ENCODE results near the gene SCEL.

SCEL gene

DNA sequence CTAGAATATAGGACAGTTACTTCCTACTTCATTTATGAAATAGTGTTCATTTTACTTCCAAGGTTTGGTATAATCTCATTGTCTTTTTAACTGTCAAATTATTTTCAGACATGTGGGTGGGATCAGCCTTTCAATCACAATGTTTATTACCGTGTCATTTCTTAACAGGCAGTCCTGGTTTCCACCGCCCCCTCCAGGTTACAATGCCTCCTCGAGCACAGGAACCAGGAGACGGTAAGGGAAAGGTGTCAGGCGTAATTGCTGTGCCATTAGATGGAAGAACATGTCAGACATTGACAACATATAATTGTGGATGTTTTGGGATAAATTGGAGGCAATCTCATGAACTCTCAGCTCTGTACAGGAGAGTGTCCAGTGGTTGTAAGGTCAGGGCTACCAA lies 36.5 kb downstream of the SCEL start:
- no peak overlapping the region for H3K9ac ChIP-seq (ENCODE audit: low read length)

DNA sequence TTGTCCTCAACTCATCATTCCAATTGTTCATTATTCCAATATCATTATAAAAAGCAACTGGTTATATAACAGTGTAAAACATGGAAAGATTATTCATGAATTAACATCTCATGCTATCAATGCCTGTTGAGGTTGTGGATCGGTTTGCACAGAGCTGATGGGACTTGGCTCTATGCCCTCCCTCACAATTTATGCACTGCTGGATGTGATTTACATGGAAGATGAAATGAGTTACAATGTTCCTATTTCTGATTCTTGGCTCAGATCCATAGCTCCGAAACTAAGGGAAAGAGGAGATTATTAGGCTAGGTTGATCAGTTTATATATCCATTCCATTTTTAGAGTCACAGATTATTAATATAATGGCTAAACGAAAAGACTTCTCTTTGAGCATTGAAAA lies 38.6 kb downstream of the SCEL start:
- H3K27ac ChIP-seq (ENCODE audit: low read depth, low read length, poor library complexity, severe bottlenecking), result no peak overlapping the region
- no peaks in the 10 kb centered on the region for H3F3A ChIP-seq (ENCODE audit: insufficient read depth, low read length)
- H3K9ac ChIP-seq (ENCODE audit: low read length), result no peak overlapping the region
- H3K36me3 ChIP-seq (ENCODE audit: insufficient read depth, low read length), result no peaks in the 10 kb centered on the region
- no peaks in the 10 kb centered on the region for H3K79me2 ChIP-seq (ENCODE audit: insufficient read depth, low read length)
- no peaks in the 10 kb centered on the region for H3K9me3 ChIP-seq (ENCODE audit: low read length)
- no peak overlapping the region for H2AFZ ChIP-seq (ENCODE audit: low read length)
- TF ChIP-seq, protein P1, sequence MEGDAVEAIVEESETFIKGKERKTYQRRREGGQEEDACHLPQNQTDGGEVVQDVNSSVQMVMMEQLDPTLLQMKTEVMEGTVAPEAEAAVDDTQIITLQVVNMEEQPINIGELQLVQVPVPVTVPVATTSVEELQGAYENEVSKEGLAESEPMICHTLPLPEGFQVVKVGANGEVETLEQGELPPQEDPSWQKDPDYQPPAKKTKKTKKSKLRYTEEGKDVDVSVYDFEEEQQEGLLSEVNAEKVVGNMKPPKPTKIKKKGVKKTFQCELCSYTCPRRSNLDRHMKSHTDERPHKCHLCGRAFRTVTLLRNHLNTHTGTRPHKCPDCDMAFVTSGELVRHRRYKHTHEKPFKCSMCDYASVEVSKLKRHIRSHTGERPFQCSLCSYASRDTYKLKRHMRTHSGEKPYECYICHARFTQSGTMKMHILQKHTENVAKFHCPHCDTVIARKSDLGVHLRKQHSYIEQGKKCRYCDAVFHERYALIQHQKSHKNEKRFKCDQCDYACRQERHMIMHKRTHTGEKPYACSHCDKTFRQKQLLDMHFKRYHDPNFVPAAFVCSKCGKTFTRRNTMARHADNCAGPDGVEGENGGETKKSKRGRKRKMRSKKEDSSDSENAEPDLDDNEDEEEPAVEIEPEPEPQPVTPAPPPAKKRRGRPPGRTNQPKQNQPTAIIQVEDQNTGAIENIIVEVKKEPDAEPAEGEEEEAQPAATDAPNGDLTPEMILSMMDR (IDR thresholded peaks at IDR 0.05; ENCODE audit: low read length), result no peak
- TF ChIP-seq EZH2 (IDR thresholded peaks at IDR 0.05; ENCODE audit: borderline replicate concordance, low read length), result no peak
- H3K4me3 ChIP-seq (ENCODE audit: low read depth, low read length, poor library complexity, severe bottlenecking), result no peak overlapping the region
- H3K4me2 ChIP-seq (ENCODE audit: low read length), result no peak overlapping the region
- H3K9me2 ChIP-seq (ENCODE audit: low read depth, low read length), result no peaks in the 10 kb centered on the region
- H4K20me1 ChIP-seq (ENCODE audit: insufficient read depth, low read length), result no peaks in the 10 kb centered on the region
- no peaks in the 10 kb centered on the region for H3K4me1 ChIP-seq (ENCODE audit: insufficient read depth, low read length, severe bottlenecking)
- H3K27me3 ChIP-seq (ENCODE audit: insufficient read depth, low read length), result no peaks in the 10 kb centered on the region

More for the DNA sequence above, 36.5 kb downstream of the SCEL start:
- H3K9me3 ChIP-seq (ENCODE audit: low read length), result no peaks in the 10 kb centered on the region
- H3K36me3 ChIP-seq (ENCODE audit: insufficient read depth, low read length), result no peaks in the 10 kb centered on the region
- H2AFZ ChIP-seq (ENCODE audit: low read length), result no peak overlapping the region
- no peaks in the 10 kb centered on the region for H3F3A ChIP-seq (ENCODE audit: insufficient read depth, low read length)
- H3K27ac ChIP-seq (ENCODE audit: low read depth, low read length, poor library complexity, severe bottlenecking), result no peak overlapping the region
- no peaks in the 10 kb centered on the region for H3K9me2 ChIP-seq (ENCODE audit: low read depth, low read length)
- H3K79me2 ChIP-seq (ENCODE audit: insufficient read depth, low read length), result no peaks in the 10 kb centered on the region
- no peaks in the 10 kb centered on the region for H3K4me1 ChIP-seq (ENCODE audit: insufficient read depth, low read length, severe bottlenecking)
- no peak for TF ChIP-seq EZH2 (IDR thresholded peaks at IDR 0.05; ENCODE audit: borderline replicate concordance, low read length)
- TF ChIP-seq, protein P1 (IDR thresholded peaks at IDR 0.05; ENCODE audit: low read length), result no peak
- no peaks in the 10 kb centered on the region for H3K27me3 ChIP-seq (ENCODE audit: insufficient read depth, low read length)
- H3K4me2 ChIP-seq (ENCODE audit: low read length), result no peak overlapping the region
- no peaks in the 10 kb centered on the region for H4K20me1 ChIP-seq (ENCODE audit: insufficient read depth, low read length)
- H3K4me3 ChIP-seq (ENCODE audit: low read depth, low read length, poor library complexity, severe bottlenecking), result no peak overlapping the region

DNA sequence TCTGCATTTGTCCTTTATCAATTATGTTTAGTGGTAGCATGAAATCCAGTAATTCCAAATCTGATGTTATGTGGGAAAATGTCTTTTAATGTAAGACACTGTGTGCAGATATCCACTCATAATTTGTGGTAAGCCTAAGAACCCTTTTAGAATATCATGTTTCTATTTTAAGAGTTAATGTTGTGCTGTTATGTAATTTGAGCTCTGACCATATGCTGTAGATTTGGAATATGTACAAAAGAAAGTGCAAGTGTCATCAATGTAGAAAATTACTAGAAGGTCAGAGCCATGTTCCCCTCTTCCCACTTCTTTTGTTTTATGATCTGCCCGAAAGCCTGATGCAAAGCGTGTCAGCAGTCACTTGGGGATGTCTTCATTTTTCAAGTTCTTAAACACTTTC lies 44.5 kb downstream of the SCEL start:
- H3K4me1 ChIP-seq (ENCODE audit: insufficient read depth, low read length, severe bottlenecking), result no peaks in the 10 kb centered on the region
- TF ChIP-seq, protein P1 (IDR thresholded peaks at IDR 0.05; ENCODE audit: low read length), result no peak
- no peak for TF ChIP-seq EZH2 (IDR thresholded peaks at IDR 0.05; ENCODE audit: borderline replicate concordance, low read length)
- H3K9me3 ChIP-seq (ENCODE audit: low read length), result no peaks in the 10 kb centered on the region

More for the DNA sequence above, 44.5 kb downstream of the SCEL start:
- Histone ChIP-seq H3K27ac (ENCODE audit: low read depth, low read length, poor library complexity, severe bottlenecking) (no peak overlapping the region), H3K9ac (ENCODE audit: low read length) (no peak overlapping the region), H3K9me2 (ENCODE audit: low read depth, low read length) (no peaks in the 10 kb centered on the region), H3K36me3 (ENCODE audit: insufficient read depth, low read length) (no peaks in the 10 kb centered on the region), H2AFZ (ENCODE audit: low read length) (no peak overlapping the region), H3F3A (ENCODE audit: insufficient read depth, low read length) (no peaks in the 10 kb centered on the region), H3K27me3 (ENCODE audit: insufficient read depth, low read length) (0 out of 2 replicates have a peak, but pooled peaks cover 4% of the 10 kb centered on the region), H3K79me2 (ENCODE audit: insufficient read depth, low read length) (no peaks in the 10 kb centered on the region), H4K20me1 (ENCODE audit: insufficient read depth, low read length) (no peaks in the 10 kb centered on the region), H3K4me3 (ENCODE audit: low read depth, low read length, poor library complexity, severe bottlenecking) (no peak overlapping the region), H3K4me2 (ENCODE audit: low read length) (no peak overlapping the region)
